Activated effector memory CD4-positive, alpha-beta T cell treated with anti-CD3 and anti-CD28 coated beads, Interleukin-2, amount 50 U/mL, for 16 hours (primary cell): ENCODE data around the gene CACNA1E.

ENCODE experiments used
- DNase-seq: peaks from one replicate; pipeline ENCODE4 v3.0.0-alpha.2; 2020

The CACNA1E gene

GRCh38 chr1:181592255-181592859 lies 109.0 kb downstream of the CACNA1E start:
- no peak for DNase-seq

- no peak for DNase-seq
Observed at GRCh38 chr1:181593042-181593441, 109.7 kb downstream of the CACNA1E start.

GRCh38 chr1:181594553-181594952 lies 111.2 kb downstream of the CACNA1E start:
- DNase-seq: no peak

GRCh38 chr1:181595234-181595633 lies 111.9 kb downstream of the CACNA1E start:
- DNase-seq: no peak

- DNase-seq: no peak
Observed at GRCh38 chr1:181601186-181601950, 118.1 kb downstream of the CACNA1E start.

GRCh38 chr1:181603735-181604410 lies 120.6 kb downstream of the CACNA1E start:
- DNase-seq: no peak

- no peak for DNase-seq
Observed at GRCh38 chr1:181604482-181605249, 121.3 kb downstream of the CACNA1E start.

GRCh38 chr1:181607524-181607923 lies 124.2 kb downstream of the CACNA1E start:
- no peak for DNase-seq

GRCh38 chr1:181608386-181608785 lies 125.1 kb downstream of the CACNA1E start:
- DNase-seq: no peak

- DNase-seq: no peak
Observed at GRCh38 chr1:181608948-181609347, 125.6 kb downstream of the CACNA1E start.

GRCh38 chr1:181612100-181612499 lies 128.8 kb downstream of the CACNA1E start:
- DNase-seq: no peak

- no peak for DNase-seq
Observed at GRCh38 chr1:181618559-181618958, 135.2 kb downstream of the CACNA1E start.

GRCh38 chr1:181620183-181620582 lies 136.9 kb downstream of the CACNA1E start:
- DNase-seq: no peak

GRCh38 chr1:181623850-181624249 lies 140.5 kb downstream of the CACNA1E start:
- no peak for DNase-seq

GRCh38 chr1:181626279-181626938 lies 143.1 kb downstream of the CACNA1E start:
- no peak for DNase-seq

GRCh38 chr1:181630398-181630797 lies 147.1 kb downstream of the CACNA1E start:
- no peak for DNase-seq

- no peak for DNase-seq
Observed at GRCh38 chr1:181630838-181631237, 147.5 kb downstream of the CACNA1E start.

- no peak for DNase-seq
Observed at GRCh38 chr1:181632492-181632891, 149.2 kb downstream of the CACNA1E start.

- no peak for DNase-seq
Observed at GRCh38 chr1:181632960-181633359, 149.6 kb downstream of the CACNA1E start.

GRCh38 chr1:181635110-181635509 lies 151.8 kb downstream of the CACNA1E start:
- no peak for DNase-seq

- no peak for DNase-seq
Observed at GRCh38 chr1:181637998-181638397, 154.7 kb downstream of the CACNA1E start.

GRCh38 chr1:181640956-181641355 lies 157.6 kb downstream of the CACNA1E start:
- no peak for DNase-seq

GRCh38 chr1:181643631-181644030 lies 160.3 kb downstream of the CACNA1E start:
- DNase-seq: no peak
